GM21737 (cell line): Measurements from ENCODE around the gene MSX2.

ENCODE experiments used
- ATAC-seq: cut with Tn5 transposase; IDR thresholded peaks from one replicate; pipeline ENCODE4 v1.9.1; 2021; ENCODE audit warnings: mild to moderate bottlenecking, moderate library complexity; ENCODE audit not compliant: unreplicated experiment

MSX2 gene

DNA sequence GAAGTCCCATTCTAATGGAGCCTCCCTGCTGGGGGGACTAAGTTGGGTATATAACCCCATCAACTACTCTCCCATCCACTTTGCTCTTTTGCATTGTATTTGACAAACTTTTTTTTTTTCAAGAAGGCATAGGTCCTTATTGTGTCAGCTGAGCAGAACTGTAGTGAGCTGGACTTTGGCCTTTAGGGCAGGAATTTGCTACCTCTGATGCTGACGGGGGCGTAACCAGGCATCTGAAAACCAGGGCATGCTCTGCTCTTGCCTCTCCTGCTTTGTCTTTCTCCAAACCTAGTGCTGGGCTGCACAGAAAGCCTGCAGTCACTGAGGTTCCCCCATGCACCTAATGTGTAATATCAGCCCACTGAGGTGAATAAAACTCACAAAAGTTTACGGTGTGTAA lies 49.0 kb downstream of the MSX2 start:
- no peak for ATAC-seq

DNA sequence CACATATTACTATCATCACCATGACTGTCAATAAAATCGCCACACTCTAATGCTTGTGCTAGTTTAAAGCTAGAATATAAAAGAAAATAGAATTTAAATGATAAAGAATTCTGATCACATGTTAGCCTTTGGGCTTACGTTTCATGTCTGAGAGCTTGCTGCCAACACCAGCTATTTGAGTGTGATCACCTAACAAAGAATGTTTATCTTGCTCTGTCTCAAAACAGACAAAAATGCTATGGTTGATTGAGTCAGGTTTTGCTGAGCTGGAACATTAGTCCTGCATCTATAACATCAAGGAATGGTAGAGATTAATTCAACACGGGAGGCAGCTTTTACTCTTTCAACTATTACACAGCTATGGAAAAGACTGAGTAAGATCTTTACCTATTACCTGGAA lies 50.7 kb downstream of the MSX2 start:
- no peak for ATAC-seq

DNA sequence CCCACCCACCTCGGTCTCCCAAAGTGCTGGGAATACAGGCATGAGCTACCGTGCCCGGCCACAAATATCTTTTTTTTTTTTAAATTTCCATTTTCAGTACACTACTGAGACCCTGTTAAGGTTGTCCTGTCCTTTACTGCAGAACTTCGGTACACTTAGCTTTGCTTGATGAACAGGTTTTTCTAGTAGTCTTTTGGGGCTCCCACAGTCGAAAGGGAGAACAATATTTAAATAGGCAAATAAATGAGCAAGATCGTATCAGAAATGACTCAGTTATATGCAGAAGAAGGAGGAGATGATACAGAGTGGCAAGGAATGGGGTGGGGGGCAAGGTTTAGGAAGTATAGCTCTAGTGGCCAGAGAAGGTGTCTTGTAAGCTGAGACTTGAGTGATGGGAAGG lies 52.7 kb downstream of the MSX2 start:
- ATAC-seq, result no peak

DNA sequence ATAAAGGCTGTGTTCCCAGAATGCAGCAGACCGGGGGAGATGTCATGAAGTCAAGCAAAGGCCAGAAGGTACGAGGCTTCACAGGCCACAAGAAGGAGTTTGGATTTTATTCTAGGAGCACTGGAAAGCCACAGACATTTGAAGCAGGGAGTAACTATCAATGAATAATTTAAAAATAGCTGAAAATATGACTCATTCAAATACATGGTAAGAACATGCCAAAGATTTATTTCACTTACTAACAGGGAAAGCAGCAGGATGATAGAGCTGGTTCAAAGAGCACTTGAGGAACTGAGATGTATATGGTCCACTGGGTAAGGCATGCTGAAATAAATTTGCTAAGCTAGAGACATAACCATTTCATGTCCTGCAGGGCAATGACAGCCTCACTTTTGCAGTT lies 53.2 kb downstream of the MSX2 start:
- no peak for ATAC-seq
